GM18867 (cell line): ENCODE results near the gene LIN28A.
"Not testable (repeated sequence)": the region's sequence is repeated elsewhere in the genome, so short reads cannot be mapped to it uniquely, and the experiment has no call there.

Source experiments
- ATAC-seq: cut with Tn5 transposase; IDR thresholded peaks from one replicate; pipeline ENCODE4 v1.9.1; 2021; ENCODE audit warnings: mild to moderate bottlenecking, moderate library complexity; ENCODE audit not compliant: unreplicated experiment

The LIN28A gene

GRCh38 chr1:26410706-26411623 is at the start of gene LIN28A:
Gene LIN28A, plus strand, starts transcription at chr1:26410817. Its CDS starts 75 bp downstream, at chr1:26410892.
- no peak for ATAC-seq

DNA sequence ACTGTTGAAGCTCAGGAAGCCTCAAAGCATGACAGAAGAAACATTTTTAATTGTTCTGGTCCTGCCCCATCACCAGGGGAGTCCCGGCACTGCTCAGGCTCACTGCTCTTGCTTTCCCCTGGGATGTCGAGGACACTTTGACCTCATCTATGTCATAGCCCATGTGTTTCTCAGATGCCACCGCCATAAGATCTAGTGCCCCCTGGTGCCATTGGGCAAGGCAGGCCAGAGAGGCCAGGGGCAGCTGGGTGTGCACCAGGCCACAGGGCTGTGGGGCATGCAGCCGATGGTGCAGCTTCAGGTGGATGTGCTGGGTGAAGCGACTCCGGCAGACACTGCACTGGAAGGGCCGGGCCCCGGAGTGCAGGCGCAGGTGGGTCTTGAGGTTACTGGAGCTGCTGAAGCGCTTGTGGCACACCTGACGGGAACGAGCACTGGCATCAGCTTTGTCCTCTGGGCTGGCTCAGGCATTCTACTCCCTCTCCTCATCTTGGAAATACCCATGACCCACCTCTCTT is 49.0 kb upstream of the LIN28A start:
- ATAC-seq: no peak

DNA sequence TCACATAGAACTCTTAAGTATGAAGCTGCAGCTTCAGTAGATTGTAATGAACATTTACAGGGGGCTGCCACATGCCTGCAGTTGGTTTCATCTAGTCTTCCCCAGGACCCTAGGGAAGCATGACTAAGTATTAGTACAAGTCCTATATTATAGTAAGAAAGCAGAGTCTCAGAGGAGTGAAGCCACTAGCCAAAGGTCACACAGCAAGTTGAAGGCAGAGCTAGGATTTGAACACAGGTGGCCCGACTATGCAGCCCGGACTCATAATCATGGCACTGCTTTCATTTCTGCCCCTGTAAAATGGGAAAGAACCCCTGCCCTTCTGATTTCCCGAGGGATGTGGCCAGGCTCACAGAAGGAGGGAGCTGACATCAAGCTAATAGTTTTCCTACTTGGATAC is 48.3 kb upstream of the LIN28A start:
- ATAC-seq: no peak

GRCh38 chr1:26363549-26364448 is 46.8 kb upstream of the LIN28A start:
- no peak for ATAC-seq

GRCh38 chr1:26364956-26365355 is 45.7 kb upstream of the LIN28A start:
- no peak for ATAC-seq

DNA sequence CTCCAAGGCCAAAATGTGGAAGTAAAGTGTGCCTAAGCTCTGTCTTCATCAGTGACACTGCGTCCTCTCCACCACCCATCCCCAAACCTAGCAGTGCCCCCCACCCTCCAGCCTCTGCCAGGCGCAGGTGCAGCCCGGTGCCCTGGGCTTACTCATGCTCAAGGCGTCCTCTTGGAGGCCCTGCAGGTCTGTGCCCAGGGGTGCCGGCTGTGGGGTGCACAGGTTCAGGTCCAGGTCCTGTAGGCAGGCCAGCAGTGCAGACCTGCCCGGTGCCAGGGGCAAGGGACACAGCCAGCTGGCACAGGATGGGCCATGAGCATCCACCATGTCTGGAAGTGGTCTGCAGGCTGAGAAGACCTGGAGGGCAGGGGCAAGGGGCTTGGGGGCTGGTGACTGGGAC is 43.2 kb upstream of the LIN28A start:
- ATAC-seq: no peak

DNA sequence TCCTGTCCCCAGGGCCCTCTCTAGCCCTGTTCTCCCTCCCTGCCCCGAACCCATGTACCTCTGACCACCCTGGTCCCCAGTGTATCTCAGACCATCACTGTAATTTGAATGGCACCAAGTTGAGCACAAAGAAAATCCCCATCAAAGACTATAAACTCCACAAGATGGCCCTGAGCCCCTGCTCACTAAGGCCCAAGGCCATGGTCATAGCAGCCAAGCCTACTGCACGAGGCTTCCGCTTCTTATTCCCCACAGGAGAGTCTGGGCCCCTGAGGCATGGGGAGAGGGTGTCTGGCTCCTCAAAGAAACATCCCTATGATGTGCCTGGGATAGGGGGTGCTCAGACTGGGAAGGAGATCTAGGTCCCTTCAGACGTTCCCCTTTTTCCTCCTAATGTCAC is 42.6 kb upstream of the LIN28A start:
- ATAC-seq: no peak

DNA sequence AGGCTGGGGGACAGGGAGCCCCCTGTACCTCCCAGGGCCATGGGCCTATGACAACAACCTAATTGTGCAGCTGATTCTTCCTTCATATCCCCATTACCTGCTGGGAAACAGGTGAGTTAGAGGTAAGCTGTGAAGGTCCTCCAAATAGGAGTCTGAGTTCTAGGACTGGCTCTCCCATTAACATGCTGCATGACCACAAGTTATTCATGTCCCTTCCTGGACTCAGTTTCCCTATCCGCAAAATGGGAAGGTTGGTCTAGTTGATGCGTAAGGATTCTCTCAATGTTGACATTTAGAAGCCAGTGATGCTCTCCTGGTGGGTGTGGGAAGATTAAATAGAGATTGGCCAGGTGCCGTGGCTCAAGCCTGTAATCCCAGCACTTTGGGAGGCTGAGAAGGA is 42.1 kb upstream of the LIN28A start:
- ATAC-seq: no peak

- no peak for ATAC-seq
These were observed 39.8 kb upstream of the LIN28A start for GRCh38 chr1:26370591-26371382.

GRCh38 chr1:26372039-26372438 is 38.6 kb upstream of the LIN28A start:
- no peak for ATAC-seq

- not testable (repeated sequence) for ATAC-seq
These were observed 38.0 kb upstream of the LIN28A start, which contains the start of gene ZNF683 for GRCh38 chr1:26372611-26373010. Gene ZNF683, minus strand, starts transcription at chr1:26372750. Its CDS starts 4,179 bp downstream, at chr1:26368571.

- no peak for ATAC-seq
These were observed 37.3 kb upstream of the LIN28A start for GRCh38 chr1:26373281-26373680.

DNA sequence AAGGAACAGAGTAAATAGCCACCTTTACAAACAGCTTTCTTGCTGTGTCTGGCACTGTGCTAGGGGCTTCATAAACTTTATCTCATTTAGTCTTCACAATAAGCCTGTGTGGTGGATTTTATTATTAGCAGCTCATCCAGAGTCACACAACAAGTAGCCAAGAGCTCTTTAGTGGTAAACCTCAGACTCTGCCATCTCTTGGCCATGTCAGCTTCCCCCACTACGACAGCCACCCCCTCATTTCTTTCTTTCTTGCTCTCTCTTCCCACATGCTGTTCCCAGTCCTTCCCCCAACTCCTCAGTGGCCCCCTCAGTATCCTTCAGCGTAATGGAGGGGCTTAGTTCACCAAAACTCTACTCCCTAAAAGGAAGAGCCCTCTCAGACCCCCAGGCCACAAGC is 36.8 kb upstream of the LIN28A start:
- ATAC-seq: no peak

- not testable (repeated sequence) for ATAC-seq
These were observed 36.3 kb upstream of the LIN28A start for GRCh38 chr1:26374361-26374760.

GRCh38 chr1:26375081-26375480 is 35.5 kb upstream of the LIN28A start:
- no peak for ATAC-seq

GRCh38 chr1:26376050-26376449 is 34.6 kb upstream of the LIN28A start:
- ATAC-seq: no peak

DNA sequence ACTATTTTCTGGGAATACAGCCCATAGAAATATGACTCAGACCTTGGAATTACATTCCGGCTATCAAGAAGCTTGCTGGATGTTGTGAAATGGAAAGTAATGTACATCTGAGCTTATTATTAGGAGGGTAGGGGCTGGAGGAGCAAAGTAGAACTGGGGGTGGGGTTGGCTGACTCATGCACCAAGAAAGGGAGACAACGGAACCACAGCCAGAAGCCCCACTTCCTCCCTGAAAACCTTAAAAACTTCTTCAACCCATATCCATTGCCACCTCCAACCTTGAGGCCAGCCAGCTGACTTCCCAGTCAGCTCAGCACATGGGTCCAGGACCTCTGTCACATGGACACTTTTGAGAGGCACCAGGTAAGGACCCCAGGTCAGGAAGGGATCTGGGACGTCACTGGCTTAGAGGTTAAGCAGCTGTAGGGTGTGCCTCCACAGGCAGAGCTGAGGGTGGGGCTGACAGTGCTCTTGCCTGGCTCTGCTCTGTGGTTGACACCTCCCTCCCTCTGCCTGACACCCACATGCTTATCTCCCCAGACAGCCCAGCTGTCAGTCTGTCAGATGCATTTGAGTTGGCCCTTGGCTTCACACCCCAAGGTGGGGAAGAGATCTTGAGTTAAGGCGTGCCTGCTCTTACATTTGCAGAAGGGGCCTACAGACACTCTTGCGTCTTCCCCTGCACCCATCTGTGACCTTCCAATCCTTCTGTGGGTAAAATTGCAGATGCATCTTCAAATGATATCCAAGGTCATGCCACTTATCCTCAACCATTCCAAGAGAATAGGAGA is 32.3 kb upstream of the LIN28A start:
- peak; percentile 93 for ATAC-seq

- no peak for ATAC-seq
These were observed 31.8 kb upstream of the LIN28A start for GRCh38 chr1:26378879-26379251.

GRCh38 chr1:26384076-26384475 is 26.5 kb upstream of the LIN28A start:
- ATAC-seq: no peak

GRCh38 chr1:26385063-26385462 is 25.6 kb upstream of the LIN28A start:
- ATAC-seq: not testable (repeated sequence)
